GM19351 (cell line): Measurements from ENCODE around the gene SLC7A14.

ENCODE experiments used
- ATAC-seq: cut with Tn5 transposase; IDR thresholded peaks from one replicate; pipeline ENCODE4 v1.9.1; 2021; ENCODE audit warnings: mild to moderate bottlenecking, moderate library complexity; ENCODE audit not compliant: unreplicated experiment

Gene SLC7A14

GRCh38 chr3:170473358-170473757 is 112.5 kb downstream of the SLC7A14 start:
- ATAC-seq, result no peak

GRCh38 chr3:170471149-170471548 is 114.7 kb downstream of the SLC7A14 start:
- ATAC-seq, result no peak

GRCh38 chr3:170470063-170471016 is 115.5 kb downstream of the SLC7A14 start:
- no peak for ATAC-seq

GRCh38 chr3:170469151-170470062 is 116.5 kb downstream of the SLC7A14 start:
- ATAC-seq, result no peak

GRCh38 chr3:170467571-170468147 is 118.2 kb downstream of the SLC7A14 start:
- ATAC-seq, result no peak

GRCh38 chr3:170467007-170467406 is 118.9 kb downstream of the SLC7A14 start:
- no peak for ATAC-seq

- ATAC-seq, result no peak
Observed at GRCh38 chr3:170465955-170466354, 119.9 kb downstream of the SLC7A14 start.

GRCh38 chr3:170463011-170463410 is 122.9 kb downstream of the SLC7A14 start:
- ATAC-seq, result no peak

GRCh38 chr3:170458285-170458684 is 127.6 kb downstream of the SLC7A14 start:
- no peak for ATAC-seq

GRCh38 chr3:170454509-170454908 is 131.4 kb downstream of the SLC7A14 start:
- ATAC-seq, result no peak

GRCh38 chr3:170450039-170450438 is 135.8 kb downstream of the SLC7A14 start:
- ATAC-seq, result no peak

GRCh38 chr3:170448584-170448983 is 137.3 kb downstream of the SLC7A14 start:
- no peak for ATAC-seq

GRCh38 chr3:170443457-170443856 is 142.4 kb downstream of the SLC7A14 start:
- no peak for ATAC-seq

GRCh38 chr3:170442947-170443346 is 142.9 kb downstream of the SLC7A14 start:
- no peak for ATAC-seq

- no peak for ATAC-seq
Observed at GRCh38 chr3:170441412-170441811, 144.5 kb downstream of the SLC7A14 start.

- no peak for ATAC-seq
Observed at GRCh38 chr3:170440344-170440743, 145.5 kb downstream of the SLC7A14 start.

- ATAC-seq, result no peak
Observed at GRCh38 chr3:170438836-170439235, 147.0 kb downstream of the SLC7A14 start.

- ATAC-seq, result no peak
Observed at GRCh38 chr3:170437696-170438407, 148.0 kb downstream of the SLC7A14 start.

- no peak for ATAC-seq
Observed at GRCh38 chr3:170437176-170437575, 148.7 kb downstream of the SLC7A14 start.

GRCh38 chr3:170436697-170437096 is 149.2 kb downstream of the SLC7A14 start:
- ATAC-seq, result no peak

- ATAC-seq, result no peak
Observed at GRCh38 chr3:170432416-170432815, 153.5 kb downstream of the SLC7A14 start.
